T-helper 1 cell (primary cell): ENCODE results near the gene AMBRA1.
"Not testable (repeated sequence)": the region's sequence is repeated elsewhere in the genome, so short reads cannot be mapped to it uniquely, and the experiment has no call there.

Source experiments
- DNase-seq, 5 donors: peaks; one replicate each; pipeline ENCODE4 v3.0.0-alpha.2; 2012 to 2020

The AMBRA1 gene

DNA sequence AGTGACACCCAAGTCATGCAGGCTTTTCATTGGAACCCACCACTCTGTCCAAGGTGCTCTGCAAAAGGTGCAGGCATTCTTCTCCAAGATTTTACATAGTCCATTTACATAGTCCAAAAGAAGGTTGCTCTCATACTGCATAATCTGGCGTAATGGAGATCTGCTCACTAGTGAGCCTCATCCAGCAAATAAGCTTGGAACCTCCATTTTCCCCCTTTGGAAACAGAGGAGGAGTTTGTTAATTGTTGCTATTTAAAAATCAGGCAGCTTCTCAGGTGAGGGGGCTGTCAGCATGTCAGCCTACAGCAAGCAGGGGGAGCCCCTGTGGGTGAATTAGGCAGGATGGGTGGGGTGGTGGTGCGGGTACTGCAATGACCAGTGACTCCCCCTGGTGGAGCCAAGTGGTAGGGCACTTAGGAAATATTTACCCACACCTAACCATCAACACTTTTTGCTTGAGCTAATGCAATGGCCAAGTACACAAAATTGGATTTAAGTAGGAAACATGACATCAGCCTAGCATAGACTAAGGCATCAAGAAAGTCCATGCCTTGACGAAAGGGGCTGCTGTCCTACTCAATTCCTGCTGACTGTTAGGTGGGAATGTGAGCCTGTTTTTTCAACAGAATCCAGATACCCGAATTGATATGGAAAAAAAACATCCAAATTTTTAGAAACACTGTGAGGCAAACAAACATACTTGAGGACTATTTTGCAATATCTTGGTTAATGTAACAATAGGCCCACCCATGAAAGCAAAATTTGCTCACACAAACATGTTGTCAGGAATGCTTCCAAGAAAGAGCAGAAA lies 64.5 kb downstream of the AMBRA1 start:
- DNase-seq, result peak; percentile 38 to 72 (median 61)

DNA sequence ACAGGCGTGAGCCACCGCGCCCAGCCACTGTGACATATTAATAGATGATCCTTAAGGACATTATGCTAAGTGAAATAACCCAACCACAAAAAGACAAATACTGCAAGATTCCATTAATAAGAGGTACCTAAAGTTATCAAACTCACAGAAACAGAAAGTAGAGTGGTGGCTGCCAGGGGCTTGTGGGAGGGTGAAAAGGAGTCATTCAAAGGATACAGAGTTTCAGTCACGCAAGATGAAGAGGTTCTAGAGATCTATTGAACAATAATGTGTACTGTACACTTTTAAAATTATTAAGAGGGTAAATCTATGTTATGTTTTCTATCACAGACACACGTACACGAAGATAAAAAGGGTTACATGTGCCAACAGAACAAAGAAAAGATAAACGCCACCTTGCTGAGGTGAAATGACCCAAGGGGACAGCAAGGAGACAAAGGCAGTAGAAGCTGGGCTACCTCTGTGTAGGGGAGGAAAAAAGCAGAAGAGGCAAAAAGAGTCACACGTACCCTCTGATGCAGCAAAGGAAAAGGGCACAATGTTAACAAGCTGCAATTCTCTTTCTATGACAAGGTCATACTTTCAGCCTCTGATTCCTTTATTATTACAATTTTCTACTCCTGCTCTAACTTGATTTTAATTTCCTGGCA lies 65.3 kb downstream of the AMBRA1 start:
- peak in 1 of 5 donors; percentile 27 for DNase-seq

DNA sequence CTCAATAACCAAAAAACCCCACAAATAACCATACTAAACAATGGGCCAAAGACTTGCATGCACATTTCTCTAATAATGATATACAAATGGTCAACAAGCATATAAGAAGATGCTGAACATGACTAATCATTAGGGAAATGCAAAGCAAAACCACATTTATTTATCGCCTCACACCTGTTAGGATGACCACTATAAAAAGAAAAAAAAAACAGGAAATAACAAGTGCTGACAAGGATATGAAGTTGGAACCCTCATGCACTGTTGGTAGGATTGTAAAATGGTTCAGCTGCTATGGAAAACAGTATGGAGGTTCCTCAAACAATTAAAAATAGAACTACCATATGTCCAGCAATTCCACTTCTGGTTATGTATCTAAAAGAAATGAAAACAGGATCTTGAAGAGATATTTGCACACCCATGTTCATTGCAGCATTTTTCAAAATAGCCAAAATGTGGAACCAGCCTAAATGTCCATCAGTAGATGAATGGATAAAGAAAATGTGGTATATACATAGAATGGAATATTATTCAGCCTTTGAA lies 66.2 kb downstream of the AMBRA1 start:
- no peak for DNase-seq

GRCh38 chr11:46526216-46527215 lies 67.3 kb downstream of the AMBRA1 start:
- no peak for DNase-seq

GRCh38 chr11:46524201-46524770 lies 69.5 kb downstream of the AMBRA1 start:
- no peak for DNase-seq

- no peak for DNase-seq
These were observed 70.5 kb downstream of the AMBRA1 start for GRCh38 chr11:46523290-46523689.

DNA sequence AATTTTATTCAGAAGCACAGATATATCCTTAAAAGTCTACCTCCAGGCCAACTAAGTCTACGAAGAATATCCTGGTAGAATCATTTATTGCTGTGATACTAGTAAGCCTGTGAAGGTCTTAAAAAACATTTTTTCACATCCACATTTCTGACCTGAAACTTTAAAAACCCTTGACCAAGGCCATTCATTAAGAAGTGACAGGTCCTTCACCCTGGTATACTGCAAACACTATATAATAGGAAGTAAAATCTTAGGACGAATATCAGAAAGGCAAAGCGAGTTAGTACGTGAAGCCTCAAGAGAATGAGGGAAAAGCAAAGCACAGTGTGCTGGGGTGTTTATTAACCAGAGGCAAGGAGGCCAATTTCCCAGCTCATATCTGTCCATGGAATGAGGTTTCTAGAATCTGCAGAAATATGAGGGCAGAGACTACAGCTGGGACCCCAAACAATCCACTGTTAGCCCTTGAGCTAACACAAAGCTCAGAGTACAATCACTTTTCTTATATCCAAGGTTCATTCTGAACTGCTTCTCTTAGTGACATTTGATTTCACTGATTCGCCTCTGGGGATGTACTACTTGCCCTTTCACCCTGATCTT lies 71.0 kb downstream of the AMBRA1 start:
- no peak for DNase-seq

- DNase-seq, result no peak
These were observed 71.7 kb downstream of the AMBRA1 start for GRCh38 chr11:46521961-46522681.

DNA sequence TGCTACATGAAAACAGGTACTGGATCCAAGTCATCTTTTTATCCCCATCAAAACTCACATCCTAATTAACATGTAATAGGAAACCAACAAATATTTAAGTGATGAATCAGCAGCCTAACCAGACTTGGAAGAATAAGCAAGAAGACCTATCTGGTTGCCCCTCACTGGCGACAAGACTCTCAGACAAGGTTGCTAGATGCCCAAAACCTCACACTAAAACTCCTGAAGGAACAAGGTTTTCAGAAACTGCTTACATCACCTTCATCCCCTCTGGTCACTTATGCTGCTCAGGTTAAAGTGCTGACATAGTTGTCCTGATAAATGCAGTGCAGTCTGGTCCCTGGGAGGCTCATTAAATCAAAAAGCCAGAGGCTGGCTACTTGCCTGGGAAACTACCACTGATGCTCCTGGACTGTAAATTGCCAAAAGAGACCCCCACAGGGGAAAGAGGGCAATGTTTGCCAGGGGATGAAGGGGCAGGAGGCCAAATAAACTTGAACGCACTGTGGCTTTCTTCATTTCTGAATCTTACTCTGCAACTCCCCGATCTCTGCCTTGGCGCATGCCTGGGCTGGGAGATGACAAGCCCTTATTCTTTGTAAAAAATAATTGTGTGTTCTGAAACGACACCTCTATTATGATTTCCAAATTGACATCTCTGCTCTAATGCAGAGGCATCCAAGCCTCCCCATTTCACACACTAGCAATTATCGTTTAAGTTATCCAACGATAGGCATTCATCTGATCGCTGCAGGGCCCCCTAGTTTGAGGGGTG lies 72.7 kb downstream of the AMBRA1 start:
- DNase-seq, result no peak

DNA sequence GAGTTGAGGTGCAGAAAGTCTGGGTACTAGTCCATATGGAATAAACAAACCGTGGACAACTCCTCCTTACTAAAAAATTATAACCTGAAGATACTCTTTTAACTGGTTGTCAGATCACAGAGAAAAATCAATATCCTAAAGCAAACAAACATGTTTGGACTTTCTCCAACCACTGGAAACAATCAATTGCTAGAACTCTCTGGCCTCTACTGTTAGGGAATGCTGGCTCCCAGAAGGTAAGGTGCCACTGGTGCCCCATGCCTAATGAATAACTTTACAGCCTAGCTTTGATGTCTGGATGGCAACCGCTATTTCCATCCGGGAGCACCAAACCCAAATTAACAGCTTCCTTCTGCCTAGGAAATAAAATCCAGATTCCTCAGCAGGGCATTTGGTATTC lies 74.5 kb downstream of the AMBRA1 start:
- DNase-seq, result no peak

- DNase-seq, result not testable (repeated sequence)
These were observed 74.9 kb downstream of the AMBRA1 start for GRCh38 chr11:46518928-46519327.

GRCh38 chr11:46514370-46514769 lies 79.5 kb downstream of the AMBRA1 start:
- no peak for DNase-seq

DNA sequence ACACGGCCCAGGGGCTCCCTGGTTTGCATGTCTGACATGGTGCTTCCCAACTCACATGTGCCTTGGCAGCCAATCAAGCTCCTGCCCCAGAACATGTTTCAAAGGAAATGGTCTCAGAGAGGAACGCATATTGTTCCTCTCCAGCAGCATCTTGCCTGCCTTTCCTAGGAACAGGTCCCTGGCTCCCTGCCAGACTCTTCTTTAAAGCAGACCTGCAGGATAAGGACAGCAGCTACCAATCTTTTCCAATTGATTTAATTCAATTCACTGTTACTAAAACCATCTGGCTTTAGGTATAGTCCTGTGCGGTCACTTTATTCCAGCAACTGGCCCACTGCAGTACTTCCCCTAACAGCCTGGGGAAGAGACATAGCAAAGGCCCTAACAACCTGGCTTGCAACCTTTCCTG lies 79.9 kb downstream of the AMBRA1 start:
- DNase-seq, result no peak

DNA sequence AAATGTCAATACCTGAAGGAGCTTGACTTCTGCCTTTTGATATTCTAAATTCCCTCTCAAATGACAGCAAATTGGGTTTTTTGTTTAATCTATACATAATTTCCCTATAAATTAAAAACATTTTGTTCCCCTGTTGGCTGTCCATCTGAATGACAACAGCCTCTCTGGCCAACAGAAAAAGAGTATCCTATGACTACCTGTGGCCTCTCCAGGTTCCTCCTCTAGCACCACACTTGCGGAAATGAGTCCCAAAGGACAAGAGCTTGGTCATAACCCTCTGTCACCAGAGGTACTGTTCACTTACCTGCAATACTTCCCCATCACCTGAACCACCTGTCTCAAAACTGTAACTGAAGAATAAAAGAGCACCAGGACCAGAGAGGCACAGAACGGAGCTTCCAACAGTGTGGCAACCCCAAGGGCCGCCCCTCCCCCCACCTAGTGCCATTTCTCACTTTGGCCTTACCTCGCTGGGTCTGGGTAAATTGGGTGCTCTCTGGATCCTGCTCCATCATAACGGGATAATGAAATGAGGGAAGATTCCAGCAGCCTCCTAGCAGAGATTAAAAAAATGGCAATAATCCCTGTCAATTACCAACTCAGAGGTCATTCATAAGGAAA lies 81.5 kb downstream of the AMBRA1 start:
- DNase-seq, result no peak

DNA sequence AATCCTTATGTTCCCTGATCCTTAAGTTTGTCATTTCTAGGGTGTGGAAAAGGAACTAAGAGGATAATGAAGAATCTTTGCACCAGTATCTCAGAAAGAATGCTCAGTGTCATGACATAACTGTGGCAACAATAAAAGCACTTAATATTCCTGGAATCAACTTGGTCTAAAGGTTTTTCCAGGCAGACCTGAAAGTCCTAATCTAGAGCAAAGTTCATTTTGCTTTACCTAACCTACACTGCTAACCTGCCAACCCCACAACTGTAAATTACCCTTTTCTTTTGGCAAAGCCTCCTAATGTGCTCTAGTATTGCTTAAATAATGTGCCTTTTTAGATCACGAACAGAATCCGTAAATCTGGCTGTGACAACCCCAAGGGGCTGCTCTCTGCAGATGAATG lies 82.5 kb downstream of the AMBRA1 start:
- DNase-seq, result no peak

DNA sequence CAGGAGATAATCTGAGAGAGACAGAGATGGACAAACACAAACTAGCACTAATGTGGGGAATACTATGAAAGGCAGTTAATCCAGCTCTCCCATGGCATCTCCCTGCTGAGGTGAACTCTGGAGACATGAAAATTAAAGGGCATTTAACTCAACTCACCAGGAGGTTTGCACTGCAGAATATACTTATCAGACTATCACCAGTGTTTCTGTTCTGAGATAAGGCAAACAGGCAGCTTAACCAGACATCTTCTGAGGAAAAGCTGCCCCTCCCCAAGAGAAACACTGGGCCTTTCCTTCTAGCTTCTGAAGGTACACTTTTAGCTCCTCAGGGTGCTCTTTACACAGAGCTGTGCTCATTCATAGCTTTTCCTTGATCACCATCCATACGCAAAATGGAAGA lies 85.5 kb downstream of the AMBRA1 start:
- no peak for DNase-seq

DNA sequence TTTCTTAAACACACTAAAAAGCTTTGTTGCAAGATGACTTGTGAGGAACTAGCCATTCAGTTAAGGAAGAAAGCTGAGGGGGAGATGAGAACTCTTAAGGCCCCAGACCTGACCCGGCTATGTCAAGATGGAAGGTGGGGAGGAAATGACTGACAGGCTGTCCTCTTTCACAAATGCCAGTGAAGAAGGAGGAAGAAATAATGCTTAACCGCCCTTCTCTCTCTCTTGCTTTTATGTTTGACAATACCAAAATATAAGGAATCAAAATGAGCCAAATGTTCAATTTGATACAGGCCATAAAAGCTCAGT lies 87.4 kb downstream of the AMBRA1 start:
- DNase-seq, result no peak

DNA sequence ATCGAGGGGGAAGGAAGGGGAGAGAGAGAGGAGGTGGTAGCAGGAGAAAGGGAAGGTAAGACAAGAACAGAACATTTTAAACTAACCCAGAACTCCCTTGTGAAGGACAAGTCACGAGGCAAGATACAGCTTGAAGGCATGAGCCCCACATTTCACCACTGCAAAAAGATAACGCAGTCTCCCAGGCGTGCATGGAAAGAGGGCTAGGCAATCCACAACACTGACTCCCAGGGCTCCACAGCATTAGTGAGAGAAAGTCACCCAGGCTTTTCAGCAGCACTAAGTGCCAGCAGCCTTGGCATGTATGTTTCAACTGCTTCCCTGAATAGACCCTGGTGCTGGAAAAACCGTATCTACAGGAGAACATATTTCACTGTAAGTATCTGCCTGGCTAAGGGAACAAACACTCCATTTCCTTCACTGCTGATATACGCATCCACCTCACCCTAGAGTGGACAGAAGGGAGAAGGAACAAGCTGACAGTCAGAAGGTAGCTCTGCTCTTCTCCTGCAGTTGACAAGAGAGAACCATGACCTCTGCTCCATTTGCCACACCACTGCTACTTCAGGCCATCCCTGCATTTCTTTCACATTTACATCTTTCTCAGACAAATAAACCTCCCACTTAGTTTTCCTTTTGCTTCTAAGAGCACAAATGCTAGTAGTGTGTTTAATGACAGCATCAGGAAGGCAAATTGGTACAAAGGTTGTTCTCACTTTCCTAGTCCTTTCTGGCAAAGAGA lies 87.9 kb downstream of the AMBRA1 start:
- peak in 1 of 5 donors; percentile 9 for DNase-seq

DNA sequence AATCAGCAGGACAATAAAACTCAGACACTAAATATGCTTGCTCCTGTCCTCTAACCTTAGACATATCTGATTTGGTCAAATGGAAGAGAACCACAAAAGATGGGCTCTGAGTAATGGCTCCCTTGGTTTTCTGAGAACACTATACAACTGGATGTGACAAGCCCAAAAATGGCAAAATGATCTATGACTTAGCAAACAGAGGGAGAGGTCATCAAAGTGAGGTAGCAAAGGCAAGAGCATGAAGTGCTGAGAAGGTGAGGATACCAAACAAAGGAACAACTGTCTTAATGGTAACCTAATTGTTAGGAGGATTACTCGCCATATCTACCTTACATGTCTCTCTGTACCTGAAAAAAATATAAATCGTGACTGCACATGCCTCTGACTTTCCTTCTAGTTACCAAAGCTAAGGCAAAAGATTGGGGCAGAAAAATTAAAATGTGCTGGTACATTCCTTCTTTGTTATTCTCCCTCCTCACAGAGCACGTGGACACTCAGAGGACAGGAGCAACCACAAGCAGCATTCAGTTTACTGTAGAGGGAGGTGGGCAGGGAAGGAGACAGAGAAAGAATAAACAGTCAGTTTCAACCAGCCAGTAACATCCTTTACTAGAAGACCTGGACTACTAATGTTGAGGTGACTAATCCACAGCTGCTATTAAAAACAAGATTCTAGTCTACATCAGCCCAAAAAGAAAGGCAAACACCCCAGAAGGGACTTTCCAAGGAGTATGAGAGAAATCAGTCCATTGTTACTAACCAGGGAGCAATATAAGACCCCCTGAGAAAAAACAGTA lies 88.8 kb downstream of the AMBRA1 start:
- peak in 1 of 5 donors; percentile 42 for DNase-seq
